GM21786 (cell line): ENCODE results near the gene INO80D.
"Not testable (repeated sequence)": the region's sequence is repeated elsewhere in the genome, so short reads cannot be mapped to it uniquely, and the experiment has no call there.

Source experiments
- ATAC-seq: cut with Tn5 transposase; IDR thresholded peaks from one replicate; pipeline ENCODE4 v1.9.1; 2021; ENCODE audit not compliant: unreplicated experiment

INO80D gene

GRCh38 chr2:205986334-205986733 lies 99.6 kb downstream of the INO80D start:
- not testable (repeated sequence) for ATAC-seq

GRCh38 chr2:205984381-205984780 lies 101.6 kb downstream of the INO80D start:
- peak; percentile 89 for ATAC-seq

GRCh38 chr2:205982776-205983327 lies 103.1 kb downstream of the INO80D start:
- ATAC-seq: no peak

GRCh38 chr2:205978728-205979127 lies 107.2 kb downstream of the INO80D start:
- not testable (repeated sequence) for ATAC-seq

- not testable (repeated sequence) for ATAC-seq
Measured at GRCh38 chr2:205977699-205978098, 108.3 kb downstream of the INO80D start.

GRCh38 chr2:205976934-205977659 lies 108.9 kb downstream of the INO80D start:
- ATAC-seq: not testable (repeated sequence)

- ATAC-seq: no peak
Measured at GRCh38 chr2:205976120-205976814, 109.7 kb downstream of the INO80D start.

- ATAC-seq: peak; percentile 93
Measured at GRCh38 chr2:205975082-205975949, 110.7 kb downstream of the INO80D start.

GRCh38 chr2:205972113-205972512 lies 113.9 kb downstream of the INO80D start:
- ATAC-seq: no peak

- ATAC-seq: no peak
Measured at GRCh38 chr2:205970348-205970747, 115.6 kb downstream of the INO80D start.

- peak; percentile 77 for ATAC-seq
Measured at GRCh38 chr2:205969584-205969983, 116.4 kb downstream of the INO80D start.

GRCh38 chr2:205967391-205968075 lies 118.4 kb downstream of the INO80D start:
- ATAC-seq: no peak

- ATAC-seq: no peak
Measured at GRCh38 chr2:205965707-205966106, 120.3 kb downstream of the INO80D start.

GRCh38 chr2:205964111-205964761 lies 121.7 kb downstream of the INO80D start:
- no peak for ATAC-seq

- no peak for ATAC-seq
Measured at GRCh38 chr2:205959521-205959920, 126.5 kb downstream of the INO80D start.

GRCh38 chr2:205957452-205958154 lies 128.4 kb downstream of the INO80D start:
- ATAC-seq: no peak

GRCh38 chr2:205954707-205955106 lies 131.3 kb downstream of the INO80D start:
- no peak for ATAC-seq

GRCh38 chr2:205952282-205952681 lies 133.7 kb downstream of the INO80D start:
- no peak for ATAC-seq

- ATAC-seq: no peak
Measured at GRCh38 chr2:205948883-205949282, 137.1 kb downstream of the INO80D start.

GRCh38 chr2:205948496-205948837 lies 137.5 kb downstream of the INO80D start:
- no peak for ATAC-seq
